ENCODE measurements around the gene TNIK. TPM values are rescaled to one million over a fixed set of nuclear protein-coding genes. Genes with fewer than 3 reads are reported as not detected.

TNIK gene
- total and polyA plus RNA-seq, 2 of the 4 experiments (the other 2 are of a cell fraction): 3.4 to 6.3 TPM

DNA sequence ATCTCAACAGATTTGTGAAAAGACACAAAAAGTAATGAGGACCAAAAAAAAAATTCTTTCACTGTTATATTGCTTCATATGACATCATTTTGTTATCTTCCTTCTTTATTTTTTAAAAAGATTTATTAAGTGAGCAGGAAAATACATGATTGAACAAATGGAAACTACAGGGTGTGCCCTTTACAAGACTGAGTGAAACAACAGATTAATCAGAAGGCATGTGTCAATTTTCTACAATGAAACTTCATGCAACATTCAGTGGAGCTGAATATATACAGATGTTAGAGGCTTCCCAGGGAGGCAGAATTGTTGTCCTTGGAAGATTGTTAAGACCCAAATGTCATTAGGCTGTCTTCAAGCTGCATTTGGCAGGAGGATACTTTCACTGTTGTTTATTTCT, 405.3 kb downstream of the TNIK start:
- Histone ChIP-seq H3K4me1 (ENCODE audit: control insufficient read depth, insufficient read depth, low read length) (peaks cover 8% of the 10 kb centered on the region), H3K27ac (ENCODE audit: insufficient read depth, low read length) (no peak overlapping the region), H3K56ac (ENCODE audit: extremely low read depth, insufficient read depth, low read length) (no peak overlapping the region), H3K4me2 (ENCODE audit: low read depth, low read length) (peak overlapping the region; percentile 2; the same call in 1 of the 2 replicates), H3K9me3 (ENCODE audit: control insufficient read depth, insufficient read depth, low read length) (no peaks in the 10 kb centered on the region), H3K36me3 (ENCODE audit: control insufficient read depth, insufficient read depth, low read length) (no peaks in the 10 kb centered on the region), H3K23ac (ENCODE audit: low read depth, low read length) (no peak overlapping the region), H2AK5ac (ENCODE audit: low read depth, low read length) (no peak overlapping the region), H2AFZ (replicated peaks; ENCODE audit: low read length, poor library complexity) (no peak overlapping the region), H3K4me3 (ENCODE audit: insufficient read depth, low read depth, low read length) (no peak overlapping the region), H4K91ac (ENCODE audit: insufficient read depth, low read depth, low read length) (no peak overlapping the region), H3K14ac (replicated peaks; ENCODE audit: low read depth, low read length) (no peak overlapping the region), H3K27me3 (ENCODE audit: control insufficient read depth, insufficient read depth, low read length) (no peaks in the 10 kb centered on the region), H3K9ac (ENCODE audit: low read depth, low read length) (no peak overlapping the region), H4K20me1 (ENCODE audit: insufficient read depth, low read length) (no peaks in the 10 kb centered on the region), H2BK5ac (ENCODE audit: low read depth, low read length, poor library complexity, severe bottlenecking) (peak overlapping the region; percentile 3), H3K9me1 (ENCODE audit: insufficient read depth, low read length) (peaks cover 5% of the 10 kb centered on the region; the same call in 1 of the 2 replicates), H2AK9ac (replicated peaks; ENCODE audit: low read depth, low read length, poor library complexity) (no peak overlapping the region), H3K79me1 (ENCODE audit: low read depth in 1 of 2, low read length in 2 of 2) (no peaks in the 10 kb centered on the region), H4K8ac (ENCODE audit: low read depth in 2 of 2, low read length in 2 of 2) (no peak overlapping the region), H2BK120ac (ENCODE audit: low read depth, low read length) (no peak overlapping the region; the same call in 1 of the 2 replicates), H3K18ac (ENCODE audit: low read depth, low read length) (no peak overlapping the region; the same call in 1 of the 2 replicates), H3K4ac (ENCODE audit: low read depth, low read length) (no peak overlapping the region), H2BK15ac (ENCODE audit: low read depth, low read length) (no peak overlapping the region), H2BK20ac (ENCODE audit: low read depth, low read length) (no peak overlapping the region), H4K5ac (ENCODE audit: low read depth, low read length) (no peak overlapping the region)
- no TSS peak for BruUV-seq (replicated peaks)
- dilution Hi-C loops (cut with HindIII; ENCODE audit: low sequenced_read_pairs, unreplicated experiment): no loop called here
- ChIA-PET CTCF (interaction anchor here (0.6 to 0.7 kb wide), 3 partner anchors 49 to 494 kb away, joined by 3 to 5 read pairs (median 3); no protein-coding TSS in a partner anchor), POLR2A (ENCODE audit: unreplicated experiment) (no interaction called here)
- DNase-seq (no peak), ATAC-seq (ENCODE audit: low read depth) (no peak; the same call in 1 of the 2 replicates)
- intact Hi-C loops (cut with micrococcal nuclease): no loop called here
- TF ChIP-seq FOS (IDR thresholded peaks at IDR 0.05; ENCODE audit: low read depth, low read length): no peak
- 0 out of 2 replicates have a peak, but pooled peaks have one; percentile 3 for TF ChIP-seq CEBPB (IDR thresholded peaks at IDR 0.05; ENCODE audit: low read depth, low read length)
- in situ Hi-C loops (cut with MboI; ENCODE audit: low sequenced_read_pairs): no loop called here

Data from IMR-90 (cell line).